ENCODE data around the gene LCN10.

DNA sequence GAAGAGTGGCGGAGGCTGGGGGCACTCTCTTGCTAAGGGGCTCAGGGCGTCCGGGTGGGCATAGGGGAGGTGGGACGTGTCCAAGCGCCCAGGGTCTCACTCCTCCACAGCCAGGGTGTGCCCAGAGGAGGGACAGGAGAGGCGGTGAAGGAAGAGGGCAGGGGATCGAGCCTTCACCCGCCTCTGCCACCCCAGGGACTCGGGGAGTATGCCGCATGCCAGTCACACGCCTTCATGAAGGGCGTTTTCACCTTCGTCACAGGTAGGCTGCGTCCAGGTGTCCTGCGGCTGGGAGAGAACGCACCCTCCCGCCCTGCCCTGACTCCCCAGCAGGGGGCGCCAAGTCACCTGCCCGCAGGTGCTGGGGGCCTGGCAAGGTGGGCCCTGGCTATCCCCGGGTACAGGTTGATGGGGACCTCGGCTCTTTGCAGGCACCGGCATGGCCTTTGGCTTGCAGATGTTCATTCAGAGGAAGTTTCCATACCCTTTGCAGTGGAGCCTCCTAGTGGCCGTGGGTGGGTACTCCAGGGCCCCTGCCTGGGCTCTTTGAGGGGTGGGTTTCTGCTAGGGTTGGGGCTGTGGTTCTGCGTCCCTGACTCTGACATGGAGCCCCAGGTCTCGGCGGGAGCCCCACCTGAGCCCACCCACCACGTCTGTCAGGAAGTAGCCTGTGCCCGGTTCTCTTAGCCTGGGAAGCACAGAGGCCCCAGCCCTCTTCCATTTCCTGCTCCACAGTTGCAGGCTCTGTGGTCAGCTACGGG is 49.0 kb upstream of the LCN10 start:
- TF ChIP-seq, protein P1, sequence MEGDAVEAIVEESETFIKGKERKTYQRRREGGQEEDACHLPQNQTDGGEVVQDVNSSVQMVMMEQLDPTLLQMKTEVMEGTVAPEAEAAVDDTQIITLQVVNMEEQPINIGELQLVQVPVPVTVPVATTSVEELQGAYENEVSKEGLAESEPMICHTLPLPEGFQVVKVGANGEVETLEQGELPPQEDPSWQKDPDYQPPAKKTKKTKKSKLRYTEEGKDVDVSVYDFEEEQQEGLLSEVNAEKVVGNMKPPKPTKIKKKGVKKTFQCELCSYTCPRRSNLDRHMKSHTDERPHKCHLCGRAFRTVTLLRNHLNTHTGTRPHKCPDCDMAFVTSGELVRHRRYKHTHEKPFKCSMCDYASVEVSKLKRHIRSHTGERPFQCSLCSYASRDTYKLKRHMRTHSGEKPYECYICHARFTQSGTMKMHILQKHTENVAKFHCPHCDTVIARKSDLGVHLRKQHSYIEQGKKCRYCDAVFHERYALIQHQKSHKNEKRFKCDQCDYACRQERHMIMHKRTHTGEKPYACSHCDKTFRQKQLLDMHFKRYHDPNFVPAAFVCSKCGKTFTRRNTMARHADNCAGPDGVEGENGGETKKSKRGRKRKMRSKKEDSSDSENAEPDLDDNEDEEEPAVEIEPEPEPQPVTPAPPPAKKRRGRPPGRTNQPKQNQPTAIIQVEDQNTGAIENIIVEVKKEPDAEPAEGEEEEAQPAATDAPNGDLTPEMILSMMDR (IDR thresholded peaks at IDR 0.05) = peak; percentile 59 to 72 (median 70)
- peak in 1 of 2 donors; percentile 51 for TF ChIP-seq POLR2AphosphoS5 (IDR thresholded peaks at IDR 0.05; ENCODE audit: insufficient read depth in 1 of 2, low read depth in 1 of 2)
- TF ChIP-seq POLR2A (IDR thresholded peaks at IDR 0.05) = no peak

All from vagina (tissue), 2 donors.